ENCODE measurements around the gene CNDP1.
"Not testable (repeated sequence)": the region's sequence is repeated elsewhere in the genome, so short reads cannot be mapped to it uniquely, and the experiment has no call there.

- TF ChIP-seq CTCF (IDR thresholded peaks at IDR 0.05; ENCODE audit: low read depth, low read length, missing input control); GABPA (IDR thresholded peaks at IDR 0.05 in 1 of 2, conservative IDR thresholded peaks at IDR 0.05 in 1 of 2); JUND (IDR thresholded peaks at IDR 0.05); ATF3 (IDR thresholded peaks at IDR 0.05); TAF1 (conservative IDR thresholded peaks at IDR 0.05); YY1 (IDR thresholded peaks at IDR 0.05); RXRA (IDR thresholded peaks at IDR 0.05); EGR1 (IDR thresholded peaks at IDR 0.05; ENCODE audit: low read depth in 2 of 2); HNF4G (IDR thresholded peaks at IDR 0.05); MAX (IDR thresholded peaks at IDR 0.05); ZBTB33 (IDR thresholded peaks at IDR 0.05): not testable (repeated sequence)
- TF ChIP-seq REST (IDR thresholded peaks at IDR 0.05) = peak; percentile 17
Measured at GRCh38 chr18:74500774-74501173, 33.5 kb upstream of the CNDP1 start.
